Suprapubic skin (tissue), 4 donors: Measurements from ENCODE around the gene KRTAP24-1. TPM values are rescaled to one million over a fixed set of nuclear protein-coding genes. Genes with fewer than 3 reads are reported as not detected.

Experiments used
- DNase-seq, 2 donors: peaks; one replicate each; pipeline ENCODE4 v3.0.0-alpha.2; 2019; ENCODE audit warnings: low spot score in 2 of 2
- H3K27ac ChIP-seq: fragments of 200-600 bp; sonication (generic); one replicate; pipeline ENCODE4 v1.5.1; 2019
- H3K27me3 ChIP-seq: fragments of 200-600 bp; sonication (generic); one replicate; pipeline ENCODE4 v1.5.1; 2019
- H3K36me3 ChIP-seq: fragments of 200-600 bp; sonication (generic); one replicate; pipeline ENCODE4 v1.5.1; 2019
- H3K4me1 ChIP-seq: fragments of 200-600 bp; sonication (generic); one replicate; pipeline ENCODE4 v1.5.1; 2019
- H3K4me3 ChIP-seq: fragments of 200-600 bp; sonication (generic); one replicate; pipeline ENCODE4 v1.5.1; 2019; ENCODE audit warnings: mild to moderate bottlenecking
- H3K9me3 ChIP-seq: fragments of 200-600 bp; sonication (generic); one replicate; pipeline ENCODE4 v1.5.1; 2019
- EP300 ChIP-seq: sonication (generic); formaldehyde crosslinking; IDR thresholded peaks from one replicate; pipeline ENCODE4 v1.6.1; 2017; ENCODE audit warnings: antibody characterized with exemption
- POLR2A ChIP-seq, 2 donors: fragments of 450-650 bp; IDR thresholded peaks; one replicate each; pipeline ENCODE4 v1.6.1; 2017; ENCODE audit warnings: antibody characterized with exemption in 2 of 2, mild to moderate bottlenecking in 2 of 2, moderate library complexity in 2 of 2
- POLR2AphosphoS5 ChIP-seq, 3 donors: sonication (generic); formaldehyde crosslinking; IDR thresholded peaks; one replicate each; pipeline ENCODE4 v1.6.1; 2017; ENCODE audit warnings: antibody characterized with exemption in 3 of 3
- WGBS: methylation state at CpG from one replicate; pipeline ENCODE4 v1.1.5; 2018; 5-methylcytosine and 5-hydroxymethylcytosine counted together
- total RNA-seq, 4 donors: library from RNA; depleted of rRNA; stranded (reverse); fragments of >200 nt; gene quantifications; one replicate each; pipeline ENCODE4 v1.1.0, GENCODE V29; 2016
- TF ChIP-seq, protein P1 (sequence below), 2 donors: fragments of 200-600 bp in 1 of 2; fragments of 450-650 bp in 1 of 2; sonication (generic) in 1 of 2; IDR thresholded peaks; one replicate each; pipeline ENCODE4 v1.5.1; 2016 to 2019; ENCODE audit warnings: antibody characterized with exemption in 2 of 2, mild to moderate bottlenecking in 1 of 2, moderate library complexity in 1 of 2

KRTAP24-1 gene
- total RNA-seq, 4 donors from 2014 or later, result 0.47 to 9.7 (median 4.5) TPM; not detected in 1

GRCh38 chr21:30240661-30241060 is 42.1 kb downstream of the KRTAP24-1 start:
- no peak for DNase-seq
- H3K27ac ChIP-seq, result no peak overlapping the region
- TF ChIP-seq POLR2A (IDR thresholded peaks at IDR 0.05) (no peak), EP300 (no peak), POLR2AphosphoS5 (IDR thresholded peaks at IDR 0.05) (no peak)
- TF ChIP-seq, protein P1, sequence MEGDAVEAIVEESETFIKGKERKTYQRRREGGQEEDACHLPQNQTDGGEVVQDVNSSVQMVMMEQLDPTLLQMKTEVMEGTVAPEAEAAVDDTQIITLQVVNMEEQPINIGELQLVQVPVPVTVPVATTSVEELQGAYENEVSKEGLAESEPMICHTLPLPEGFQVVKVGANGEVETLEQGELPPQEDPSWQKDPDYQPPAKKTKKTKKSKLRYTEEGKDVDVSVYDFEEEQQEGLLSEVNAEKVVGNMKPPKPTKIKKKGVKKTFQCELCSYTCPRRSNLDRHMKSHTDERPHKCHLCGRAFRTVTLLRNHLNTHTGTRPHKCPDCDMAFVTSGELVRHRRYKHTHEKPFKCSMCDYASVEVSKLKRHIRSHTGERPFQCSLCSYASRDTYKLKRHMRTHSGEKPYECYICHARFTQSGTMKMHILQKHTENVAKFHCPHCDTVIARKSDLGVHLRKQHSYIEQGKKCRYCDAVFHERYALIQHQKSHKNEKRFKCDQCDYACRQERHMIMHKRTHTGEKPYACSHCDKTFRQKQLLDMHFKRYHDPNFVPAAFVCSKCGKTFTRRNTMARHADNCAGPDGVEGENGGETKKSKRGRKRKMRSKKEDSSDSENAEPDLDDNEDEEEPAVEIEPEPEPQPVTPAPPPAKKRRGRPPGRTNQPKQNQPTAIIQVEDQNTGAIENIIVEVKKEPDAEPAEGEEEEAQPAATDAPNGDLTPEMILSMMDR (IDR thresholded peaks at IDR 0.05), result no peak

DNA sequence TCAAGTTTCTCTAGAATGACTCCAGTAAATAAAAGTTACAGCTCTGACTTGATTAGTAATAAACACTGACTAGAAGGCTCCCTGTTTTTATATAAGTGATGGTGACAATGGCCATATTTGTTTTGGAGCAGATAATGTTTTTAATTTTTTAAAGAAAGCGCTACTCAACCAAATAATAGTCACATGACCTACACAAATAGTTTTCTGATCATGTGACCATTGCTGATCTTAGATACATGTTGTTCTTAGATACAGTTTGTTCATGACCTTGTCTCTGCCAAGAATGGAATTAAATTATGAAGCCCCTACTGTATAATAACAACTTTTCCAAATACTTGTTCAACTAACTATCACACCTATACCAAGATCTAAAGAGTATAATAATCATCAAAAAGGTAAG is 44.6 kb downstream of the KRTAP24-1 start:
- DNase-seq, result no peak
- Histone ChIP-seq H3K4me3 (no peak overlapping the region), H3K4me1 (peaks cover 5% of the 10 kb centered on the region), H3K9me3 (no peaks in the 10 kb centered on the region), H3K36me3 (no peaks in the 10 kb centered on the region), H3K27me3 (no peaks in the 10 kb centered on the region), H3K27ac (no peak overlapping the region)
- TF ChIP-seq EP300, result no peak
- TF ChIP-seq POLR2AphosphoS5 (IDR thresholded peaks at IDR 0.05), result no peak
- TF ChIP-seq, protein P1 (IDR thresholded peaks at IDR 0.05), result no peak
- no peak for TF ChIP-seq POLR2A (IDR thresholded peaks at IDR 0.05)
- WGBS, result 86% methylated on average over 1 of the region's 1 CpG

More at GRCh38 chr21:30240661-30241060, 42.1 kb downstream of the KRTAP24-1 start:
- Histone ChIP-seq H3K4me1 (no peaks in the 10 kb centered on the region), H3K4me3 (no peak overlapping the region), H3K9me3 (no peaks in the 10 kb centered on the region), H3K27me3 (no peaks in the 10 kb centered on the region), H3K36me3 (no peaks in the 10 kb centered on the region)
- WGBS, result 60% methylated on average over 3 of the region's 3 CpGs

DNA sequence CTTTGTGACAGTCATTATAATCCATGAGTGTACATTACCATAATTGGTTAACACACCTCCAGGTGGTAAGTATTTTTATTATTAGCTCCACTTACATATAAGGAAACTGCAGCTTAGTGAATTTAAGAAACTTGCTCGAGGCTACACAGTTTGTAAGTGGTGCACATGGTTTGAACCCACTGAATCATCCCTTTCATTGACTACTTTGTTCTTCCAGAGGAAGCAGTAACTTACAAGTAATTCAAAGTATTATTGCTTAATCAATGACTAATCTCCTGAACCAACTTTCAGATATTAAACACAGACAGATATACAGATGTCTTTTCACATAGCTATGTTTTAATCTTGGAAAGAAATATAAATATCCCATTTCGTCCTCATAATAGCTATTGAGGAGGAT is 48.1 kb downstream of the KRTAP24-1 start:
- no peak for DNase-seq
- 42% methylated on average over 2 of the region's 2 CpGs for WGBS

GRCh38 chr21:30234050-30234449 is 48.7 kb downstream of the KRTAP24-1 start:
- no peak for DNase-seq
- Histone ChIP-seq H3K4me3 (no peak overlapping the region), H3K36me3 (no peaks in the 10 kb centered on the region), H3K4me1 (peaks cover 5% of the 10 kb centered on the region), H3K27ac (no peak overlapping the region), H3K27me3 (no peaks in the 10 kb centered on the region), H3K9me3 (no peaks in the 10 kb centered on the region)
- 71% methylated on average over 3 of the region's 3 CpGs for WGBS
- TF ChIP-seq, protein P1 (IDR thresholded peaks at IDR 0.05), result no peak
- TF ChIP-seq EP300, result no peak
- no peak for TF ChIP-seq POLR2AphosphoS5 (IDR thresholded peaks at IDR 0.05)
- no peak for TF ChIP-seq POLR2A (IDR thresholded peaks at IDR 0.05)

More for the DNA sequence above, 48.1 kb downstream of the KRTAP24-1 start:
- Histone ChIP-seq H3K27me3 (no peaks in the 10 kb centered on the region), H3K9me3 (no peaks in the 10 kb centered on the region), H3K36me3 (no peaks in the 10 kb centered on the region), H3K4me3 (no peak overlapping the region), H3K4me1 (peaks cover 5% of the 10 kb centered on the region), H3K27ac (no peak overlapping the region)
- no peak for TF ChIP-seq POLR2AphosphoS5 (IDR thresholded peaks at IDR 0.05)
- TF ChIP-seq, protein P1 (IDR thresholded peaks at IDR 0.05), result no peak
- TF ChIP-seq EP300, result no peak
- no peak for TF ChIP-seq POLR2A (IDR thresholded peaks at IDR 0.05)

DNA sequence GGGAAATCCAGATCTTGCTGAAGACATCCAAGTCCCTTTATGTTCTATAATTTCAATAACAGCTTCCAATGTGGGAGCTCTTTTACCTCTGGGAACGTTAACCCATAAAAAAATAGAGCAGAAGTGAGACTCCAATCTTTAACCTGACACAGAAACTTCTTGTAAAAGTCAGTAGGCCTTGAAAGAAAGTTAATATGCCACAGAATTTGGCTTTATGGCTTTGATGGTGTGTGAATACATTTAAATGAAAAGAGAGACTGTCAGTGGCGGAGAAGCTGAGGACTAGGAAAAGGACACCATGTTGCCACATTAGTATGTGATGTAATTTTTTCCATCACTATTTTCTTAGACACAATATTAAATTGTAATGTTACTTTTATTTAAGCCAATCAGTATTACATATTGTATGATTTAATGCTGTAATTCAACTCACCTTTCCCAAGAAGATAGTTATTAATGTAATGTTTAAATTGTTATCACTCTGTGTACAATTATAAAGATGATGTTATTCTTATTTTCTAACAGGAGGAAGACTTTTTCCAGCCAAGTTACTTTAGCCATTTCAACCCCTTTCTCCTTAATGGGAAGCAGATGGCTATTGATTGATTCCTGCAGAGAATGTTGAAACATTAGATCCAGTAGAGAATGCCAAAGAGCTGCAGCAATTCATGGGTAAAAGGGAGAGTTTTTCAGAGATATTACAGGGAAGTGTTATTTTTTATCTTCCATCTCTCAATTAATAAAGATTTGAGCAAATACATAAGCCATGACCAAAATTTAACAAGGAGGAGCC is 49.3 kb downstream of the KRTAP24-1 start:
- no peaks in the 10 kb centered on the region for H3K36me3 ChIP-seq
- no peaks in the 10 kb centered on the region for H3K27me3 ChIP-seq
- no peak for DNase-seq
- H3K9me3 ChIP-seq, result no peaks in the 10 kb centered on the region
- H3K27ac ChIP-seq, result no peak overlapping the region
- H3K4me1 ChIP-seq, result peaks cover 7% of the 10 kb centered on the region
- TF ChIP-seq POLR2AphosphoS5 (IDR thresholded peaks at IDR 0.05), result no peak
- TF ChIP-seq POLR2A (IDR thresholded peaks at IDR 0.05), result no peak
- no peak for TF ChIP-seq EP300
- TF ChIP-seq, protein P1 (IDR thresholded peaks at IDR 0.05), result no peak
- no peak overlapping the region for H3K4me3 ChIP-seq
- 65% methylated on average over 2 of the region's 2 CpGs for WGBS
